Left hindlimb (tissue), 1 donor: ENCODE measurements around the gene PCDHA8.
"Not testable (repeated sequence)": the region's sequence is repeated elsewhere in the genome, so short reads cannot be mapped to it uniquely, and the experiment has no call there.

Experiments
- DNase-seq: peaks from one replicate; pipeline ENCODE4 v3.0.0-alpha.2; 2018

Gene PCDHA8

DNA sequence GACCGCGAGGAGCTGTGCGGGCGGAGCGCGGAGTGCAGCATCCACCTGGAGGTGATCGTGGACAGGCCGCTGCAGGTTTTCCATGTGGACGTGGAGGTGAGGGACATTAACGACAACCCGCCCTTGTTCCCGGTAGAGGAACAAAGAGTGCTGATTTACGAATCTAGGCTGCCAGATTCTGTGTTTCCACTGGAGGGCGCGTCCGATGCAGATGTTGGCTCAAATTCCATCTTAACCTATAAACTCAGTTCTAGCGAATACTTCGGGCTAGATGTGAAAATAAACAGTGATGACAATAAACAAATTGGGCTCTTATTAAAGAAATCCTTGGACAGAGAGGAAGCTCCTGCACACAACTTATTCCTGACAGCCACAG lies 12.6 kb upstream of the PCDHA8 start:
- DNase-seq, result no peak

DNA sequence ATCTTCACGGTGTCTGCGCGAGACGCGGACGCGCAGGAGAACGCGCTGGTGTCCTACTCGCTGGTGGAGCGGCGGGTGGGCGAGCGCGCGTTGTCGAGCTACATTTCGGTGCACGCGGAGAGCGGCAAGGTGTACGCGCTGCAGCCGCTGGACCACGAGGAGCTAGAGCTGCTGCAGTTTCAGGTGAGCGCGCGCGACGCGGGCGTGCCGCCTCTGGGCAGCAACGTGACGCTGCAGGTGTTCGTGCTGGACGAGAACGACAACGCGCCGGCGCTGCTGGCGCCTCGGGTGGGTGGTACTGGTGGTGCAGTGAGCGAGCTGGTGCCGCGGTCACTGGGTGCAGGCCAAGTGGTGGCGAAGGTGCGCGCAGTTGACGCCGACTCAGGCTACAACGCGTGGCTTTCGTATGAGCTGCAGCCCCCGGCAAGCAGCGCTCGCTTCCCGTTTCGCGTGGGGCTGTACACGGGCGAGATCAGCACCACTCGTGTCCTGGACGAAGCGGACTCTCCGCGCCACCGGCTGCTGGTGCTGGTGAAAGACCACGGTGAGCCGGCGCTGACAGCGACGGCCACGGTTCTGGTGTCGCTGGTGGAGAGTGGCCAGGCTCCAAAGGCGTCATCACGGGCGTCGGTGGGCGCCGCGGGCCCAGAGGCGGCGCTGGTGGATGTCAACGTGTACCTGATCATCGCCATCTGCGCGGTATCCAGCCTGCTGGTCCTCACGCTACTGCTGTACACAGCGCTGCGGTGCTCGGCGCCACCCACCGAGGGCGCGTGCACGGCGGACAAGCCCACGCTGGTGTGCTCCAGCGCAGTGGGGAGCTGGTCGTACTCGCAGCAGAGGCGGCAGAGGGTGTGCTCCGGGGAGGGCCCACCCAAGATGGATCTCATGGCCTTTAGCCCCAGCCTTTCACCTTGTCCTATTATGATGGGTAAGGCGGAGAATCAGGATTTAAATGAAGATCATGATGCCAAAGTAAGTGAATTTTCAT lies 11.2 kb upstream of the PCDHA8 start:
- not testable (repeated sequence) for DNase-seq

DNA sequence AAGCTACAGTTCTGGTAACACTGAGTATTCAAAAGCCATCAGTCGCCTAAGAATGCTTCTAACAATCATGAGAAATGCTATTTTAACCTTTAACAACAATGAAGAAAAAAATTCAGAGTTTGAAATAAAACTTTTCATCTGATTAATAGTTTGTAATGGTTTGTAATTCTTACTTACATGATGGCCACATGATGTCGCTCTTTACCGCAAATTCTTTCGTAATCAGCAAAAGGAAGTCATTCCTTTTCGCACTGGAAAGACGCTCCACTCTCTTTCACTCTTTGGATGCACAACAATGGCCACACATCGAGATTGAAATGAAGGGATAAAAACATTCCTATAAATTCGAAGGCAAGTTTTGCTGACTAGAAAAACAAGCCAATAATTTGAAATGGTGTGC lies 7.0 kb upstream of the PCDHA8 start, which contains the start of gene PCDHA7:
PCDHA7 (plus strand) TSS at position 277 of the 400 bp plus-strand sequence; CDS start at position 392, 115 bp downstream.
- DNase-seq, result no peak

DNA sequence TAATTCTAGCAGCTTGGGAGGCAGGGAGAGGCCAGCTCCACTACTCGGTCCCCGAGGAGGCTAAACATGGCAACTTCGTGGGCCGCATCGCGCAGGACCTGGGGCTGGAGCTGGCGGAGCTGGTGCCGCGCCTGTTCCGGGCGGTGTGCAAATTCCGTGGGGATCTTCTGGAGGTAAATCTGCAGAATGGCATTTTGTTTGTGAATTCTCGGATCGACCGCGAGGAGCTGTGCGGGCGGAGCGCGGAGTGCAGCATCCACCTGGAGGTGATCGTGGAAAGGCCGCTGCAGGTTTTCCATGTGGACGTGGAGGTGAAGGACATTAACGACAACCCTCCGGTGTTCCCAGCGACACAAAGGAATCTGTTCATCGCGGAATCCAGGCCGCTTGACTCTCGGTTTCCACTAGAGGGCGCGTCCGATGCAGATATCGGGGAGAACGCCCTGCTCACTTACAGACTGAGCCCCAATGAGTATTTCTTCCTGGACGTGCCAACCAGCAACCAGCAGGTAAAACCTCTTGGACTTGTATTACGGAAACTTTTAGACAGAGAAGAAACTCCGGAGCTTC lies 6.5 kb upstream of the PCDHA8 start:
- DNase-seq, result not testable (repeated sequence)

DNA sequence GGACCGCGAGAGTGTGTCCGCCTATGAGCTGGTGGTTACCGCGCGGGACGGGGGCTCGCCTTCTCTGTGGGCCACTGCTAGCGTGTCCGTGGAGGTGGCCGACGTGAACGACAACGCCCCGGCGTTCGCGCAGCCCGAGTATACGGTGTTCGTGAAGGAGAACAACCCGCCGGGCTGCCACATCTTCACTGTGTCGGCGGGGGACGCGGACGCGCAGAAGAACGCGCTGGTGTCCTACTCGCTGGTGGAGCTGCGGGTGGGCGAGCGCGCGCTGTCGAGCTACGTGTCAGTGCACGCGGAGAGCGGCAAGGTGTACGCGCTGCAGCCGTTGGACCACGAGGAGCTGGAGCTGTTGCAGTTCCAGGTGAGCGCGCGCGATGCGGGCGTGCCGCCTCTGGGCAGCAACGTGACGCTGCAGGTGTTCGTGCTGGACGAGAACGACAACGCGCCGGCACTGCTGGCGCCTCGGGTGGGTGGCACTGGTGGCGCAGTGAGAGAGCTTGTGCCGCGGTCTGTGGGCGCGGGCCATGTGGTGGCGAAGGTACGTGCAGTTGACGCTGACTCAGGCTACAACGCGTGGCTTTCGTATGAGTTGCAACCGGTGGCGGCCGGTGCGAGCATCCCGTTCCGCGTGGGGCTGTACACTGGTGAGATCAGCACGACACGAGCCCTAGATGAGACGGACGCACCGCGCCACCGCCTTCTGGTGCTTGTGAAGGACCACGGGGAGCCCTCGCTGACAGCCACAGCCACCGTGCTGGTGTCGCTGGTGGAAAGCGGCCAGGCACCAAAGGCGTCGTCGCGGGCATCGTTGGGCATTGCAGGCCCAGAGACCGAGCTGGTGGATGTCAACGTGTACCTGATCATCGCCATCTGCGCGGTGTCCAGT lies 5.1 kb upstream of the PCDHA8 start:
- no peak for DNase-seq

DNA sequence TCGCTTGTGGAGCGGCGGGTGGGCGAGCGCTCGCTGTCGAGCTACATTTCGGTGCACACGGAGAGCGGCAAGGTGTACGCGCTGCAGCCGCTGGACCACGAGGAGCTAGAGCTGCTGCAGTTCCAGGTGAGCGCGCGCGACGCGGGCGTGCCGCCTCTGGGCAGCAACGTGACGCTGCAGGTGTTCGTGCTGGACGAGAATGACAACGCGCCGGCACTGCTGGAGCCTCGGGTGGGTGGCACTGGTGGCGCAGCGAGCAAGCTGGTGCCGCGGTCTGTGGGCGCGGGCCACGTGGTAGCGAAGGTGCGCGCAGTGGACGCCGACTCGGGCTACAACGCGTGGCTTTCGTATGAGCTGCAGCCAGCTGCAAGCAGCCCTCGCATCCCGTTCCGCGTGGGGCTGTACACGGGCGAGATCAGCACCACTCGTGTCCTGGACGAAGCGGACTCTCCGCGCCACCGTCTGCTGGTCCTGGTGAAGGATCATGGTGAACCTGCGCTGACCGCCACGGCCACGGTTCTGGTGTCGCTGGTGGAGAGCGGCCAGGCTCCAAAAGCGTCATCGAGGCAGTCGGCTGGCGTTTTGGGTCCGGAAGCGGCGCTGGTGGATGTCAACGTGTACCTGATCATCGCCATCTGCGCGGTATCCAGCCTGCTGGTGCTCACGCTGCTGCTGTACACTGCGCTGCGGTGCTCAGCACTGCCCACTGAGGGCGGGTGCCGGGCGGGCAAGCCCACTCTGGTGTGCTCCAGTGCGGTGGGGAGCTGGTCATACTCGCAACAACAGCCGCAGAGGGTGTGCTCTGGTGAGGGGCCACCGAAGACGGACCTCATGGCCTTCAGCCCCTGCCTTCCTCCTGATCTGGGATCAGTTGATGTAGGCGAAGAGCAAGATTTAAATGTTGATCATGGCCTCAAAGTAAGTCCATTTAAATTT lies 2.1 kb downstream of the PCDHA8 start:
- no peak for DNase-seq

DNA sequence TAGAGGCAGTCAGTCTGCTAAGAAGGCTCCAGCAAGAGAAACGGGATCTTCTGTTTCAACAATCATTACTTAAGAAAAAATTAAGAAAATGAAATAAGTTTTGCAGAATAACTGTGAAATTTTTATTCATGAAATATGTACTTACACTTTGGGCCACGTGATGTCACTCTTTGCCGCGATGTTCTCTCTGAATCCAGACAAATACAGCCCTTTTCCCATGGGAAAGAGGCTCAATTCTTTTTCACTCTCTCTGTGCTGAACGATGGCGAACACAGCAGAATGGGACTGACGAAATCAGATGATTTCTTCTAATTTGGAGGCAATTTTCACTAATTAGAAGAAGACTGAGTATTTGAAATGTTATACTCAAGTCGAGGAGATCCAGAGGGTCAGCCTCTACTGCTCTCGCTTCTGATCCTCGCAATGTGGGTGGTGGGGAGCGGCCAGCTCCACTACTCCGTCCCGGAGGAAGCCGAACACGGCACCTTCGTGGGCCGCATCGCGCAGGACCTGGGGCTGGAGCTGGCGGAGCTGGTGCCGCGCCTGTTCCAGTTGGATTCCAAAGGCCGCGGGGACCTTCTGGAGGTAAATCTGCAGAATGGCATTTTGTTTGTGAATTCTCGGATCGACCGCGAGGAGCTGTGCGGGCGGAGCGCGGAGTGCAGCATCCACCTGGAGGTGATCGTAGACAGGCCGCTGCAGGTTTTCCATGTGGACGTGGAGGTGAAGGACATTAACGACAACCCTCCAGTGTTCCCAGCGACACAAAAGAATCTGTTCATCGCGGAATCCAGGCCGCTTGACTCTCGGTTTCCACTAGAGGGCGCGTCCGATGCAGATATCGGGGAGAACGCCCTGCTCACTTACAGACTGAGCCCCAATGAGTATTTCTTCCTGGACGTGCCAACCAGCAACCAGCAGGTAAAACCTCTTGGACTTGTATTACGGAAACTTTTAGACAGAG lies 7.4 kb downstream of the PCDHA8 start, which contains the start of gene PCDHA9:
PCDHA9 (plus strand) TSS at position 244 of the 964 bp plus-strand sequence; CDS start at position 358, 114 bp downstream.
- not testable (repeated sequence) for DNase-seq

DNA sequence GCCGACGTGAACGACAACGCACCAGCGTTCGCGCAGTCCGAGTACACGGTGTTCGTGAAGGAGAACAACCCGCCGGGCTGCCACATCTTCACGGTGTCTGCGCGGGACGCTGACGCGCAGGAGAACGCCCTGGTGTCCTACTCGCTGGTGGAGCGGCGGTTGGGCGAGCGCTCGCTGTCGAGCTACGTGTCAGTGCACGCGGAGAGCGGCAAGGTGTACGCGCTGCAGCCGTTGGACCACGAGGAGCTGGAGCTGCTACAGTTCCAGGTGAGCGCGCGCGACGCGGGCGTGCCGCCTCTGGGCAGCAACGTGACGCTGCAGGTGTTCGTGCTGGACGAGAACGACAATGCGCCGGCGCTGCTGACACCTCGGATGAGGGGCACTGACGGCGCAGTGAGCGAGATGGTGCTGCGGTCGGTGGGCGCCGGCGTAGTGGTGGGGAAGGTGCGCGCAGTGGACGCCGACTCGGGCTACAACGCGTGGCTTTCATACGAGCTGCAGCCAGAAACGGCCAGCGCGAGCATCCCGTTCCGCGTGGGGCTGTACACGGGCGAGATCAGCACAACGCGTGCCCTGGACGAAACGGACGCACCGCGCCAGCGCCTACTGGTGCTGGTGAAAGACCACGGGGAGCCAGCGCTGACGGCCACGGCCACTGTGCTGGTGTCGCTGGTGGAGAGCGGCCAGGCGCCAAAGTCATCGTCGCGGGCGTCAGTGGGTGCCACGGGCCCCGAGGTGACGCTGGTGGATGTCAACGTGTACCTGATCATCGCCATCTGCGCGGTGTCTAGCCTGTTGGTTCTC lies 9.0 kb downstream of the PCDHA8 start:
- DNase-seq, result not testable (repeated sequence)

DNA sequence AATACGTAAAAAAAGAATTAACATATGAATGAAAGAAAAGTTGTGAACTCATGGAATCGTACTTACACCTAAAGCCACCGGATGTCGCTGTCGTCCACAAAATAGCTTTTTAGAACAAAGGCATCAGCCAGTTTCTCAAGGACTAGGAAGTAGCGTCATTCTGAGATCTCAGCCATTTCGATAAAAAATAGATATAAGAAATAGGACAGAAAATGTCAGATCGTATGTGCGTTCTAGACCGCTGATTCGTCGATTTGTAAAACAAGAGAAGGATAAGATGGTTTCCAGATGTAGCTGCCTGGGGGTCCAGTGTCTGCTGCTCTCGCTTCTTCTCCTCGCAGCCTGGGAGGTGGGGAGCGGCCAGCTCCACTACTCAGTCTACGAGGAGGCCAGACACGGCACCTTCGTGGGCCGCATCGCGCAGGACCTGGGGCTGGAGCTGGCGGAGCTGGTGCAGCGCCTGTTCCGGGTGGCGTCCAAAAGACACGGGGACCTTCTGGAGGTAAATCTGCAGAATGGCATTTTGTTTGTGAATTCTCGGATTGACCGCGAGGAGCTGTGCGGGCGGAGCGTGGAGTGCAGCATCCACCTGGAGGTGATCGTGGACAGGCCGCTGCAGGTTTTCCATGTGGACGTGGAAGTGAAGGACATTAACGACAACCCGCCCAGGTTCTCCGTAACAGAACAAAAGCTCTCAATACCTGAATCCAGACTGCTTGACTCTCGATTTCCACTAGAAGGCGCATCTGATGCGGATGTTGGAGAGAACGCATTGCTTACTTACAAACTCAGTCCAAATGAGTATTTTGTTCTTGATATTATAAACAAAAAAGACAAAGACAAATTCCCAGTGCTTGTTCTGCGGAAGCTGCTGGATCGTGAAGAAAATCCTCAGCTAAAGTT lies 15.0 kb downstream of the PCDHA8 start, which contains the start of gene PCDHA10:
PCDHA10 (plus strand) TSS at position 126 of the 903 bp plus-strand sequence; CDS start at position 278, 152 bp downstream.
- no peak for DNase-seq

DNA sequence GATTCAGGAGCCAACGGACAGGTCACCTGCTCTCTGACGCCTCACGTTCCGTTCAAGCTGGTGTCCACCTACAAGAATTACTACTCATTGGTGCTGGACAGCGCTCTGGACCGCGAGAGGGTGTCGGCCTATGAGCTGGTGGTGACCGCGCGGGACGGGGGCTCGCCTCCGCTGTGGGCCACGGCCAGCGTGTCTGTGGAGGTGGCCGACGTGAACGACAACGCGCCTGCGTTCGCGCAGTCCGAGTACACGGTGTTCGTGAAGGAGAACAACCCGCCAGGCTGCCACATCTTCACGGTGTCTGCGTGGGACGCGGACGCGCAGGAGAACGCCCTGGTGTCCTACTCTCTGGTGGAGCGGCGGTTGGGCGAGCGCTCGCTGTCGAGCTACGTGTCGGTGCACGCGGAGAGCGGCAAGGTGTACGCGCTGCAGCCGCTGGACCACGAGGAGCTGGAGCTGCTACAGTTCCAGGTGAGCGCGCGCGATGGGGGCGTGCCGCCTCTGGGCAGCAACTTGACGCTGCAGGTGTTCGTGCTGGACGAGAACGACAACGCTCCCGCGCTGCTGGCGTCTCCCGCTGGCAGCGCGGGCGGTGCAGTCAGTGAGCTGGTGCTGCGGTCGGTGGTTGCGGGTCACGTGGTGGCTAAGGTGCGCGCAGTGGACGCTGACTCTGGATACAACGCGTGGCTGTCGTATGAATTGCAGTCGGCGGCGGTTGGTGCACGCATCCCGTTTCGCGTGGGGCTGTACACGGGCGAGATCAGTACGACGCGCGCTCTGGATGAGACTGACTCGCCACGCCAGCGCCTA lies 16.4 kb downstream of the PCDHA8 start:
- DNase-seq, result no peak

DNA sequence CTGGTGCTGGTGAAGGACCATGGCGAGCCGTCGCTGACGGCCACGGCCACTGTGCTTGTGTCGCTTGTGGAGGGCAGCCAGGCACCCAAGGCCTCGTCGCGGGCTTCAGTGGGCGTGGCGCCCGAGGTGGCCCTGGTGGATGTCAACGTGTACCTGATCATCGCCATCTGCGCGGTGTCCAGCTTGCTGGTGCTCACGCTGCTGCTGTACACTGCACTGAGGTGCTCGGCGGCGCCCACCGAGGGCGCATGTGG lies 16.9 kb downstream of the PCDHA8 start:
- no peak for DNase-seq

DNA sequence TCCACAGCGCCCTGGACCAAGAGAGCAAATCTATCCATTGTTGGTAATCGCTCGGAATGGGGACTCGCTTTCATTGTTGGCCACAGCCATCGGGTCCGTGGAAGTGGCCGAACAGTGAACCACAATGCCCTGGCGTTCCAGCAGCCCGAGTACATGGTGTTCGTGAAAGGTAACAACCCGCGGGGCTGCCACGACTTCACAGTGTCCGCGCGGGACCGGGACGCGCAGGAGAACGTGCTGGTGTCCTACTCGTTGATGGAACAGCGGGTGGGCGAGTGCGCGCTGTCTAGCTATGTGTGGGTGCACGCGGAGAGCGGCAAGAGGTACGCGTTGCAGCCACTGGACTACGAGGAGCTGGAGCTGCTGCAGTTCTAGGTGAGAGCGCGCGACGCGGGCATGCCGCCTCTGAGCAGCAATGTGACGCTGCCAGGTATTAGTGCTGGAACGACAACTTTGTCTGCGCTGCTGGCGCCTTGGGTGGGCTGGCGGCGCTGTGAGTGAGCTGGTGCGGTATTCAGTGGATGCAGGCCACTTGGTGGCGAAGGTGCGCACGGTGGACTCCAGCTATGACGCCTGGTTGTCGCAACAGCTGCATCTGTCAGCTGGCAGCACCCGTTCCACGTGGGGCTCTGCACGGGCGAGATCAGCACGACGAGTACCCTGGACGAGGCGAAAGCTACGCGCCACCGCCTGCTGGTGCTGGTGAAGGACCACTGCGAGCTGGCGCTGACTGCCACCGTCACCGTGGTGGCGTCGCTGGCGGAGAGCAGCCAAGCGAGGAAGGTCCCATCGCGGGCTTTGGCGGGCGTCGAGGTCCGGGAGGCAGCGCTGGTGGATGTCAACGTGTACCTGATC lies 21.7 kb downstream of the PCDHA8 start:
- DNase-seq, result no peak

DNA sequence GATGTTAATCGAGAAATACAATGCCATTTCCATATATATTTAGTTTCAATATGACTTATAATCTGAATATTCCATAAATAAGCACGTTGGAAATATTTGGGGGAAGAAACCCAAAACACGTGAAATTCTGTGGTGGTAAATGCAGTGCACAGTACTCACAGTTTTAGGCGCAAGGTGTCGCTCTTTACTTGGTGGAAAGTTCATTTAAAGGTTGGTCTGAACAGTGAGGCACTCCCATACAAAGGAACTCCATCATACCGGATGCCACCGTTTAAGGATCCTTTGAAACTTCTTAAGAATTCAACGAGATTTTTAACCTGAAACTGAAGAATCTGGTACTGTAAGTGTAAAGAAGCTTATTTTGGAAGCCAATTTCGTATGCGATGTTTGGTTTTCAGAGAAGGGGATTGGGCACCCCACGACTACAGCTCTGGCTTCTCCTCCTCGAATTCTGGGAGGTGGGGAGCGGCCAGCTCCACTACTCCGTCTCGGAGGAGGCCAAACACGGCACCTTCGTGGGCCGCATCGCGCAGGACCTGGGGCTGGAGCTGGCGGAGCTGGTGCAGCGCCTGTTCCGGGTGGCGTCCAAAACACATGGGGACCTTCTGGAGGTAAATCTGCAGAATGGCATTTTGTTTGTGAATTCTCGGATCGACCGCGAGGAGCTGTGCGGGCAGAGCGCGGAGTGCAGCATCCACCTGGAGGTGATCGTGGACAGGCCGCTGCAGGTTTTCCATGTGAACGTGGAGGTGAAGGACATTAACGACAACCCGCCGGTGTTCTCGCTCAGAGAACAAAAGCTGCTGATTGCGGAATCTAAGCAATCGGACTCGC lies 28.0 kb downstream of the PCDHA8 start, which contains the start of gene PCDHA11:
PCDHA11 (plus strand) TSS at position 237 of the 834 bp plus-strand sequence; CDS start at position 384, 147 bp downstream.
- DNase-seq, result no peak

DNA sequence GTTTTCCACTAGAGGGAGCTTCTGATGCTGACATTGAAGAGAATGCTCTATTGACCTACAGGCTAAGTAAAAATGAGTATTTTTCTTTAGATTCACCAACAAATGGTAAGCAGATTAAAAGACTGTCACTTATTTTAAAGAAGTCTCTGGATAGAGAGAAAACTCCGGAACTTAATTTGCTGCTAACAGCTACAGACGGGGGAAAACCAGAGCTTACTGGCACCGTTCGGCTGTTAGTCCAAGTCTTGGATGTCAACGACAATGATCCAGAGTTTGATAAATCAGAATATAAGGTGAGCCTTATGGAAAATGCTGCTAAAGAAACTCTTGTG lies 28.5 kb downstream of the PCDHA8 start:
- DNase-seq, result no peak
